ENCODE measurements around the gene NAALADL2.

- TF ChIP-seq CTCF (CRISPR knock-in tag; IDR thresholded peaks at IDR 0.05) (no peak), EZH2 (conservative IDR thresholded peaks at IDR 0.05; ENCODE audit: low read depth, low read length) (no peak), PBX3 (CRISPR knock-in tag; IDR thresholded peaks at IDR 0.05; ENCODE audit: borderline replicate concordance) (no peak), POLR2AphosphoS5 (IDR thresholded peaks at IDR 0.05; ENCODE audit: low read depth, low read length) (no peak), ZFP36L1 (CRISPR knock-in tag; IDR thresholded peaks at IDR 0.05) (no peak), ZNF597 (CRISPR knock-in tag; IDR thresholded peaks at IDR 0.05) (no peak), TAF15 (IDR thresholded peaks at IDR 0.05; ENCODE audit: low read depth, low read length, poor library complexity, severe bottlenecking) (no peak), RAD21 (CRISPR knock-in tag; IDR thresholded peaks at IDR 0.05) (no peak), SP2 (CRISPR knock-in tag; IDR thresholded peaks at IDR 0.05) (no peak), MIER2 (CRISPR knock-in tag; IDR thresholded peaks at IDR 0.05) (no peak), ELK4 (CRISPR knock-in tag; IDR thresholded peaks at IDR 0.05; ENCODE audit: borderline replicate concordance) (no peak), POLR2A (IDR thresholded peaks at IDR 0.05; ENCODE audit: insufficient read depth in 1 of 2, low read depth in 2 of 2, low read length in 2 of 2) (no peak), USF2 (IDR thresholded peaks at IDR 0.05; ENCODE audit: low read depth, low read length) (no peak), USF2 (CRISPR knock-in tag; IDR thresholded peaks at IDR 0.05; ENCODE audit: borderline replicate concordance) (no peak), PRDM10 (CRISPR knock-in tag; IDR thresholded peaks at IDR 0.05; ENCODE audit: low read depth) (no peak)
Observed at GRCh38 chr3:175818811-175819464, 959.8 kb downstream of the NAALADL2 start.
